ENCODE data around the gene RARA.

The RARA gene
- total RNA-seq = 2.3 to 63.1 (median 18.8) reads per million in 17 experiments

DNA sequence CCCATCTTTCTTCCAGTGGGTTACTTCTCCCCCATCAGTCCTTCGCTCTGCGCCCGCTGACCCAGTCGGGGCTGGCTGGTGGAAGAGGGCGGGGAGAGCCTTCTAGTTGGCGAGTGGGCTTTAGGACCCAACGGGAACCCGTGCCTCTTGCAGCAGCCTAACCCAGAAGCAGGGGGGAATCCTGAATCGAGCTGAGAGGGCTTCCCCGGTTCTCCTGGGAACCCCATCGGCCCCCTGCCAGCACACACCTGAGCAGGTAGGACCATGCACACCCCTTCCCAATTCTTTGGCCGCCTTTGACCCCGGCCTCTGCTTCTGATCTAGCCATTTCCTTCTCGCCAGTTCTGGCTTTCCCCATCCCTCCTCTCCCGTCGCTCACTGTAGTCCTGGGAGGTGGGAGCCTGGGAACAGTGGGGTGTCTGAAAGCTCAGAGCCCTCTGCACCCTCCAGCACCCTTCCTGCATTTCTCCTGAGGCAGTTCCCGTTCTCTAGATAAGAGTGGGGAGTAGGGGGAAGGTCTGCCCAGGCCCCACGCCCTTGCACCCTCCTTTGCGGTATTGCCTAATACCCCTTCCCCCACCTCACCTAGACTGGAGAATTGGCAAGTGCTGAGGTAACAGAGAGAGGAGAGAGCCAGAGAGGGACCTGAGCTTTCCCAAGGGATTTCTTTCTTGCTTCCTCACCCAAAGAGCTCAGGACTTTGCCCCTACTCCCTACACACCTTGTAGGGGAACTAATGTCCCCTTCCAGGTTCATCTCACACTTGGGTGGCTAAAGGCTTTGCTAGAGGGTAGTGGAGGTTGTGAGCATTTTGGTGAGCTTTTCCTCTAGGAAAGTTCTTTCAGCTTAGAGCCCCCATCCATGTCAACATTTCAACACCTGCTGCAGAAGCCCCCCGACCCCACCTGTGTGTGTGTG is at the start of gene RARA:
TSS of gene RARA (plus strand) at position 150 of the 918 bp plus-strand sequence. CDS start 22,039 bp downstream, outside the sequence.
- DNase-seq = peak in 3 of 4 experiments; percentile 52 to 66 (median 64)

DNA sequence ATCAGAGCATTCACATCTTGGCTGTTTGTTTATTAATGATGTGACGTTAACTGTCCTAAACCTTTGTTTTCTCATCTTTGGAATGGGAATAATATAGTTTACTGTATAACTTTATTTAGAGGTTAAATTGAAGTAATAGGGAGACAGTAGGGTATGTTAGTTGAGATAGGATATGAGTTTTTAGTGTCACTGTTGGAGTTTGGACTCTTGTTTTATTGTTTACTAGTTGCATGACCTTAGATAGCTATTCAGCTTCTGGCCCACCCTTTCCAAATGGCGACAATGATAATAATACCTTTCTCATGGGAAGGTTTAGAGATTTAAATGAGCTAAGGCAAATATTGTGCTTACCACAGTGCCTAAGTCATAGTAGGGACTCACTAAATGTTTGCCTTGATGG is 49.5 kb upstream of the RARA start:
- no peak for DNase-seq

DNA sequence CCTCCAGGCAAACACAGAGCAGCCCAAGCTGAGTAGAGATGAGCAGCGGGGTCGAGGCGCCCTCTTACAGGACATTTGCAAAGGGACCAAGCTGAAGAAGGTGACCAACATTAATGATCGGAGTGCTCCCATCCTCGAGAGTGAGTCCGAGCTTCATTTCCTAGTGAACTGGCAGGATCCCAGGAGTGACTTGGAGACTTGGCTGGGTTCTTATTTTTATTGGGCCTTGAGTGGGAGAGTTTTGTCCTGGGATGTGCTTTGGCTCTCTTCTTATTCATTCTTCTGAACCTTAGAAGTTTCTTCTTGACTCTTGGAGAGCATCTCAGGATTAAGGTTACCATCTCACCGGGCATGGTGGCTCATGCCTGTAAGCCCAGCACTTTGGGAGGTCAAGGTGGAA is 48.5 kb upstream of the RARA start:
- DNase-seq = no peak

DNA sequence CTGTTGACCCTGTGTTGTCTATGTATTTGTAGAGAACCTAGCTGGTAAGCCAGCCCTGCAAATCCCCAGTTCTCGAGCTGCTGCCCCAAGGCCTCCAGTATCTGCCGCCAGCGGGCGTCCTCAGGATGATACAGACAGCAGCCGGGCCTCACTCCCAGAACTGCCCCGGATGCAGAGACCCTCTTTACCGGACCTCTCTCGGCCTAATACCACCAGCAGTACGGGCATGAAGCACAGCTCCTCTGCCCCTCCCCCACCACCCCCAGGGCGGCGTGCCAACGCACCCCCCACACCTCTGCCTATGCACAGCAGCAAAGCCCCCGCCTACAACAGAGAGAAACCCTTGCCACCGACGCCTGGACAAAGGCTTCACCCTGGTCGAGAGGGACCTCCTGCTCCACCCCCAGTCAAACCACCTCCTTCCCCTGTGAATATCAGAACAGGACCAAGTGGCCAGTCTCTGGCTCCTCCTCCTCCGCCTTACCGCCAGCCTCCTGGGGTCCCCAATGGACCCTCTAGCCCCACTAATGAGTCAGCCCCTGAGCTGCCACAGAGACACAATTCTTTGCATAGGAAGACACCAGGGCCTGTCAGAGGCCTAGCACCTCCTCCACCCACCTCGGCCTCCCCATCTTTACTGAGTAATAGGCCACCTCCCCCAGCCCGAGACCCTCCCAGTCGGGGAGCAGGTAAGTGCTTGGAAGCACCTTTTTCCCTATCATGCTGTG is 44.4 kb upstream of the RARA start:
- DNase-seq = no peak

DNA sequence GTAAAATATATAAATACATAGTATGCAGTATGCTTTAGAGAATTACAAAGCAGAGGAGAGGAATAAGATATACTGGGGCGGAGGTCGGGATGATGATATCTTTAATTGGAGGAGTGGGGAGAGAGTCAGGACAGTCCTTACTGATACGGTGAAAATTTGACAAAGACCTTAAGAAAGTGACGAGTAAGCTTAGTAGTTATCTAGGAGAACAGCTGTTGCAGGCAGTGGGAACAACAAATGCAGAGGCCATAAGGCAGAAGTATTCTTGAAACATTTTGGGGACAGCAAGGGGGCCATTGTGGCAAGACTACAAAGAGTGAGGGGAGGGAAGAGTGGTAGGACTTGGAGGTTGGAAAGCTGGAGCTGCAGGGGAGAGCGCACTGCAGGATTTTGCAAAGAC is 43.6 kb upstream of the RARA start:
- DNase-seq = no peak

DNA sequence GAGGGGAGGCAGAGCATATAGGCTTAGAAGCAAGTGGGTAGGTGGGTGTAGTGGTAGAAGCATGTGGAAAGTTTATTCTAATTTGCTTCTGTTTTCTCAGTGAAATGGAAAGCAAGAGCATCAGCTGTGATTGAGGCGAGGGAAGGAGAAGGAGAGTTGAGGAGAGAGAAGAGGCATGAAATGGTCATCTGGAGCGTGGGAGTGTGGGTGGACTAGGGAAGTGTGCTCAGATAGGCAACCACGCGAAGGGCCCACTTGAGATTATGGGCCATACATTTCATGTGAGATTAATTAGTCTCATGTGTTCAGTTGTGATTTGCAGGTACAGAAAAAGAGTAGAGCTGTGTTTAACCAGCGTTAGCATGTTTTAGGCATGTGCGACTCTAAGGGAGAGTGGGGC is 42.1 kb upstream of the RARA start:
- DNase-seq = peak in 2 of 4 experiments; percentile 13 to 29

DNA sequence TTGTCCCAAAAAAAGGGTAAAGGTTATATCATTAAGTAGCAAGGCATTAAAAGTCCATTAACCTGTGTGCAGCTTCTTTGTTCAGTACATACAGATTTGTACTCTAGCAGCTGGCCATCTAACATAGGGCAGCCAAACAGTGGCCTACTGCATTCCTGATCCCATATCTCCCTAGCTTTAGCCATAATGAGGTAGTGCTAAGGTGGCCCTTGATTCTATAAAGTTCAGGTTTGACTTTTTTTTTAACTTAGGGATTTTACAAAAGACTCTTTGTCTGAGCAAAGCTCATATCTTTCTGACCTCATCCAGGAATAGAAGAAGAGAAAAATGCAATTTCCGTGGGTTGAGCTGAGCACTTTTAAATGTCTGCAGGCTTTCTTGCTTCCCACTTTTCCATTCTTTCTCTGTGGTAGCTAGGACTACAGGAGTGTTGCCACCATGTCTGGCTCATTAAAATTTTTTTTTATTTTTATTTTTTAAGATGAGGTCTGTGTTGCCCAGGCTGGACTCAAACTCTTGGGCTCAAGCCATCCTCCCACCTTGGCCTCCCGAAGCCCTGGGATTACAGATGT is 40.8 kb upstream of the RARA start:
- DNase-seq = no peak

DNA sequence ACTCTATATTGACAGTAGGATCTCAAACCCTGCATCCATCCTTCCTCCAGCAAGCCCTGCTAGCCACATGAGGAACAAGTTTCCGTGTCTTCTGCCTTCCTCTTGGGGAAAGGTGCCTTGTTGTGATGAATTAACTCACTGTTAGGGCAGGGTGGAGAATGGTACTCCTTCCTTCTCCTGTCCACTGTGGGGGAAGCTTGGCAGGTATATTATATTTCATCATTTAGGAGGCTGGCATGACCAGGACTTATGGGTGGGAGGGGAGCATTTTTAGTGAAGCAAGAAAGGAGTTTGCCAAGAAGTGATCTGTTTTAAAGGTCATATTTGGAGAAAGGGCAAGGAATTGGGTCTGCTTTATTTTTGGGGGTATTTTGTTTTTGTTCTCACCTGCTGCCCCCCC is 30.6 kb upstream of the RARA start:
- no peak for DNase-seq

DNA sequence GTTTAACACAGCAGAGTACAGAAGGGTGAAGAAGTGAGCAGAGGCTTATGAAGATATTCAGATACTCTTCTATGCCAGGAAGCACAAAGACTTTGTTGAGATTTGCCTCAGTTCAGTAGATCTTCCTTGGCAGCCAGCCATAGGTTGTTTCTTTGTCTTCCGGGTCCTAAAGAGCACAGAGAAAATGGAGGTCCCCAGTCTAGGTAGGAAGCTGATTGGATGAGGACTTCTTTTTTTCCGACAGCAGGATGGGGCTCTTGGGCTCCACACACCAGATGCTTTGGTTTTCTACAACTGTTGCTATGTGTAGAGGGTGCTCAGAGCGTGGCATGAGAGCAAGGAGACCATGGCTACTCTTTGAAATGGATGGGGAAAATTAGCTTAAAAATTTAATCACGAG is 29.6 kb upstream of the RARA start:
- no peak for DNase-seq

DNA sequence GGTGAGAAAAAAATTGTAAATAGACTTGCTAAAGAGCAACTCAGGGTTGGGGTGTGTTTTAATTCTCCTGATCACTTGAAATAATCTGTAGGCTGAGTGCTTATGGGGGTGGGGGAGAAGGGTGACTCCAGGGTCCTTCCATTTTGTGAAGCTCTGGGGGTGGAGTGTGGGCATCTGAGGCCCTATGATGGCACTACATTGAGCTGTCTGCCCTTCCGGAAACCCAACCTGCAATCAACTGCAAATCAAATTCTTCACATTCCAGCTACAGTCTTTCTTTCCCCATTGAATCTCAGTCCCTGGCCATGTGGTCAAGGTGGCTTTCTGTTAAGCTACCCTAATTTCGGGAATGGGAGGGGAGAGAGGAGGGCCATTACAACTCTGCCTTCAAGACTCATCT is 27.3 kb upstream of the RARA start:
- DNase-seq = no peak

DNA sequence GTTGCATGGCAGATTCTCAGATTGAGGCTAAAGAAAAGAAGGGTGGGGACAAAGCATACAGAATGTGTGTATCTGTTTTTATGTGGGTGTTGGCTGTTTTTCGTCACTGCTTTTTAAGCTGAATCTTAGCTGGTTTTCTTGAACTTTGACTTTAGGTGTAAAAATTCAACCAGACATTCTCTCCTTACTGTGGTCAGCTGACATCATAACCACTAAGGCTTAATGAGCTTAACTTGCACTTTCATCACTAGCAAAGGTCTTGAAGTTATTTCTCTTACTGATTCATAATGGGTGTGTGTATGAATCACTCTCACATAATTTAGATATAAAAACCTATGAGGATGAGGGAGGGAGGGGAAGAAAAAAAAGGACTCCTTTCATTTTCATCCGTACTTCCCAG is 25.3 kb upstream of the RARA start:
- peak in 2 of 4 experiments; percentile 40 to 63 for DNase-seq

DNA sequence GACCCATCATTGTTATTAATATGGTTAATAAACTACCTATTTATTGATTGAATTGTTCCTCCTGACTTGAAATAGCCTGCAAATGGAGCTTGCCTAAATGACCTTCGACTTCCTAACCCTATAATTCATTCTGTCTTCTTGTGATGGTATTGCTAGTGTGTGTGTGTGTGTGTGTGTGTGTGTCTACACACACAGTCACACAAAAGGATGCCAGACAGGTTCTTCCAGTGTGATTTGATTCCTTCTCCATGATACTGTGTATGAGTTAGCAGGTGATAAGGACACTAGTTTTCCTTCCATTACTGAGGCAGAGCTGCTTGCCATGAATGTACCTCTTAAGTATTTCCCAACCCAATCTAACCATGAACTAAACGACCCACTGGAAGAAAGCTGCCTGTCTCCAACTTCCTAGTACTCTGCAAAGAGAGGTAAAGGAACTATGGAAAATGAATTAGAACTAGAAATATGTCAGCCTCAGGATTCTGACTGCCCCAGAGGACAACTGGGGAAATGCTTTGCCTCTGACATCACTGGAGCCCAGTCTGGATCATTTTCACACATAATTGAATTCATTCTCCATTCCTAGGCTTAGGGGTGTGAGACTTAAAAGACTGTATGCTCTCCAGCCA is 24.8 kb upstream of the RARA start:
- DNase-seq = no peak

DNA sequence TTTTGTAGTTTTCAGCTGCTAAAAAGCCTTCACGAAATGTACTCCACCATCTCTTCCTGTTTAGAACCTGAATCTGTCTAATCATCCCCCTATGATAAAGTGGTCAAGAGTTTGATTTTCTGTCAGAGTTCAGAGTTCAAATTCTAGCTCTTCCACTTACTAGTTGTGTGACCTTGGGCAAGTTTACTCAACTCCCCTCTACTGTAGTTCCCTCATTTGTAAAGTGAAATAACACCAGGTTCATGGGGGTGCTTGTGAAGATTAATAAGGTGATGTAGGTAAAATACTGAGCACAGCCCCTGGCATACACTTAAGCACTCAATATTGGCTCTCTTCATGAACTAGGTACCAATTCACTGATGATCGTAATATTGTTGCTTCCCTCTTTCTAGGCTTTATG is 22.5 kb upstream of the RARA start:
- no peak for DNase-seq

DNA sequence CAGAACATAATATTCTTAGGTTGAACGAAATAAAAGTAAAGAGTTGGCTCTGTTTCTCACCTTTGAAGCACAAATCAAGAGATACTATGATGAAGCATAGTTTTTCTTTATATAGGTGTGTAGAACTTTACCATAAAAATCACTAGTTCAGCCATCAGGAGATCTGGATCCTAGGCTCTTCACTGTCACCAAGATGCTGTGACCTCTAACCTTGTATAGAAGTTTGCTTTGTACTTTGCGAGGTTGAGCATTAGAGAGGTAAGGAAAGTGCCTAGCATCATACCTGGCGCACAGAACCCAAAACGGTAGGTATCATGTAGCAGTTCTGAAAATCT is 21.9 kb upstream of the RARA start:
- DNase-seq = no peak

DNA sequence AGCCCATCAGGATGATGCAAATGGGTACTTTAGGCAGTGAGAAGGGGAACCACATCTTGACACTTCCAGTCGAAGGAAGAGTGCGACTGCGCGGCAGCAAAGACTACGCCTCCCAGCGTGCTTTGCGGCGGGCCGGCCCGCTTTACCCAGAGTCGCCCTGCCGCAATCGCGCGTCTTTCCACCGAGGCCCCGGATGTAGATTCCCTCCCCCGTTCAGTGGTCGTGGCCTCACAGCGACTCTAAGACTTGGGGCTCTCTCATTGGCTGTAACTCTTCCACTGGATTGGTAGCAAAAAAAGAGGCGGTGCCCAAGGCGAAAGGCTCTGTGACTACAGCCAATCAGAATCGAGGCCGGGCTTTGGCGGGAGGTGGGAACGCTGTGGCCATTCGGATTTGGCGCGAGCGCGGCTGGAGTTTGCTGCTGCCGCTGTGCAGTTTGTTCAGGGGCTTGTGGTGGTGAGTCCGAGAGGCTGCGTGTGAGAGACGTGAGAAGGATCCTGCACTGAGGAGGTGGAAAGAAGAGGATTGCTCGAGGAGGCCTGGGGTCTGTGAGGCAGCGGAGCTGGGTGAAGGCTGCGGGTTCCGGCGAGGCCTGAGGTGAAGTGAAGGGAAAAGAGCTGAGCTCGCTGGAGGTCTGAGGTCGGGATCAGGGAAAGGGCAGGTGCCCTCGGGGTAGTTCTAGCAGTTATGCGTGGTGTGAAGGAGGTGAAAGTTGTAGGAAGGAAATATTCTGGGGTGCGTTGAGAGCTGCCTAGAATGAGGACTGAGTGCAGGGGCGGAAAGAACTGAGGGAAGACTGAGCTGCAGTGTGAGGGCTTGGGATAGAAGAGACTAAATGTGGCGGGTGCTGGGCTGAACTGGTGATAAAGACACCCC is 21.2 kb upstream of the RARA start, which contains the start of gene CDC6:
TSS of gene CDC6 (plus strand) at position 386 of the 876 bp plus-strand sequence. CDS start 1,542 bp downstream, outside the sequence.
- DNase-seq = peak; percentile 99 to 100 (median 99)

DNA sequence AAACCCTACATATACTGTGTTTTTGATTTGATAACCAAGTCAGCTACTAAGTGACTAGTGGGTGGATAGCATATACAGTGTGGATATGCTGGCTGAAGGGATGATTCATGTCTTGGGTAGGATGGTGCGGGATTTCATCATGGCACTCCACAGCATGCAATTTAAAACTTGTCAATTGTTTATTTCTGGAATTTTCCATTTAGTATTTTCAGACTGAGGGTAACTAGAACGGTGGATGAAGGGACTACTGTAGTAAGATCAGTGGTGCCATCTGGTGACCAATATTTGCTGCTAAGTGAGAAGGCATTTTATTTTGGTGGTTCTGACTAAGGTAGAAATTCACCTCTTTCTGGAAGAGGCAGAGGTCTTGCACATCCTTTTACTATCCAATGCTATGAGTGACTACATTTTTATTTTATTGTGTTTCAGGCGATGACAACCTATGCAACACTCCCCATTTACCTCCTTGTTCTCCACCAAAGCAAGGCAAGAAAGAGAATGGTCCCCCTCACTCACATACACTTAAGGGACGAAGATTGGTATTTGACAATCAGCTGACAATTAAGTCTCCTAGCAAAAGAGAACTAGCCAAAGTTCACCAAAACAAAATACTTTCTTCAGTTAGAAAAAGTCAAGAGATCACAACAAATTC is 18.2 kb upstream of the RARA start:
- peak; percentile 64 to 84 (median 74) for DNase-seq

DNA sequence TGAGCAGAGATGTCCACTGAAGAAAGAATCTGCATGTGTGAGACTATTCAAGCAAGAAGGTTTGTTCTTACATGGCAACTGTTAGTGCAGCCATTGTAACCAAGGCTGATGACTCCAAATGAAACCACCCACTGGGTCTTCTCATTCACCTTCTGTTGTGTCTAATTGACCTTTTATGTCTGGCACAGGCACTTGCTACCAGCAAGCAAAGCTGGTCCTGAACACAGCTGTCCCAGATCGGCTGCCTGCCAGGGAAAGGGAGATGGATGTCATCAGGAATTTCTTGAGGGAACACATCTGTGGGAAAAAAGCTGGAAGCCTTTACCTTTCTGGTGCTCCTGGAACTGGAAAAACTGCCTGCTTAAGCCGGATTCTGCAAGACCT is 17.7 kb upstream of the RARA start:
- DNase-seq = no peak

DNA sequence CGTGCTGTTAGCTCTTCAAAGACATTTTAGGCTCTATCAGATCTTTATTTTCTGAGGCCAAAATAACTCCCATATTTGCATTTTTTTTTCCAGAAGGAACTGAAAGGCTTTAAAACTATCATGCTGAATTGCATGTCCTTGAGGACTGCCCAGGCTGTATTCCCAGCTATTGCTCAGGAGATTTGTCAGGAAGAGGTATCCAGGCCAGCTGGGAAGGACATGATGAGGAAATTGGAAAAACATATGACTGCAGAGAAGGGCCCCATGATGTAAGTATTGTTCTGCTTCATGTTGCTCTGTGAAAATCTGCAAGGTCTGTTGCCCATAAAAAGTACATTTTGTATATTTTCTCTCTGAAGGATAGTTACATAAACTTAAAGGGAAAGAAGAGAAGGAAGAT is 15.6 kb upstream of the RARA start:
- no peak for DNase-seq

DNA sequence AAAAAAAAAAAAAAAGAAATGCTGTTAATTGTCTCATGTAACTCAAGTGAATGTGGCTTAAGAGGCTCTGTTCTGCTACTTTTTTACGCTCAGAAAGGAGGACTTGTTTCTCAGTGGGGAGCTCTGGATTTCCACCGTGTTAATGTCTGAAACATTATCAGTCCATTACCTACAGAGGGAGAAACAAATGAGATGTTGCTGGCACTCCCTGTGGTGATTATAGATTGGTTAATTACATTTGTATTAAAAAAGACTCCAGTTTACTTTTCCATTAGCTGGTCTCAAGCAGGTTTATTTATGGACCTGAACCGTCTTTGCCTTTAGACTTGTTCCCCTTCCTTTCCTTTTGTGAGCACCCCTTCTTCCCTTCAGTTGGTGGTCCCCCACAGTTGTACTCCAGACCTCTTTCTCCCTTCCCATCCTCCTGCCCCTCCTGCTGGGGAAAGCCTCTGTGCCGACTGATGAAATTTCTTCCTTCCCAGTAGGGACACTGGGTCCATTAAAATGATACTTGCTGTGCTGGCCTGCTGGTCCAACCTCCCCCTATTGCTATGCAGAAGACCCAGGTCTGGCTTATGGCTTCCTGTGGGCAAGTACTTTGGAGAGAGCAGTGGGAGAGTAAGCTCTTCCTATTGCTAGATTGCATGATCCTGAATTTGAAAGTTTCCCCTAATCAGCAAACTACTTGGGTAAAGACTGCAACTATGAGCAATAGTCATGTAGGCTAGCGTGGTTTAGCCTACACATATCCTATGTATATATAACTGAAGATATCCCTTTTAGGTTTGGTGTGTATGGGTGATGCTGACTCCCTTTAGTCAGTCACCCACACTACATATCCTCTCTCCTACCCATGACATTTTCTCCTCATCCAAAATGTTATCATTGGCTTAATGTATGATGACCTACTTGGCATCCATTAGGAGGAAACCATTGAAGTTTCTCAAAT is 13.2 kb upstream of the RARA start:
- peak; percentile 35 to 85 (median 67) for DNase-seq

DNA sequence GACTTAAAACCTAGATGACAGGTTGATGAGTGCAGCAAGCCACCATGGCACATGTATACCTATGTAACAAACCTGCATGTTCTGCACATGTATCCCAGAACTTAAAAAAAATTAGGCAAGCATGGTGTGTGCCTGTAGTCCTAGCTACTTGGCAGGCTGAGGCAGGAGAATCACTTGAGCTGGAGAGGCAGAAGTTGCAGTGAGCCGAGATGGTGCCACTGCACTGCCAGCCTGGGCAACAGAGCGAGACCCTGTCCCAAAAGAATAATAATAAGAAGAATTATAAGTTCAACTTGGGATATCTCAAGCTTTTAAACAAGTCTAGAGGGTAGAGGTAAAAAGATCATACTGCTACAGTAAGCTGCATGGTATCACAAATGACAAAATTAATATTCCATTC is 11.5 kb upstream of the RARA start:
- no peak for DNase-seq

All from suppressor macrophage (primary cell).